IMR-90 (cell line): ENCODE measurements around the gene FSIP1.

Source experiments
- BHLHE40 ChIP-seq: fragments of 150-350 bp; IDR thresholded peaks from 2 replicates; pipeline ENCODE4 v1.6.1; 2016; ENCODE audit warnings: mild to moderate bottlenecking, low read depth, low read length
- CEBPB ChIP-seq: IDR thresholded peaks from 2 replicates; pipeline ENCODE4 v1.6.1; 2012; ENCODE audit warnings: low read depth, low read length, improper control_type of control experiment
- MXI1 ChIP-seq: IDR thresholded peaks from 2 replicates; pipeline ENCODE4 v1.6.1; 2012; ENCODE audit warnings: low read depth, mild to moderate bottlenecking, low read length, moderate library complexity, borderline replicate concordance
- POLR2A ChIP-seq: IDR thresholded peaks from 2 replicates; pipeline ENCODE4 v1.6.1; 2012; ENCODE audit warnings: mild to moderate bottlenecking, low read depth, low read length
- RAD21 ChIP-seq: IDR thresholded peaks from 2 replicates; pipeline ENCODE4 v1.6.1; 2012; ENCODE audit warnings: low read length, improper control_type of control experiment
- SMC3 ChIP-seq: fragments of 150-350 bp; IDR thresholded peaks from 2 replicates; pipeline ENCODE4 v1.6.1; 2016; ENCODE audit warnings: low read depth, mild to moderate bottlenecking, antibody characterized with exemption, low read length, moderate library complexity
- TF ChIP-seq, protein P1 (sequence below): conservative IDR thresholded peaks from 2 replicates; pipeline ENCODE4 v1.5.1; 2012; ENCODE audit warnings: mild to moderate bottlenecking, low read depth, low read length, improper control_type of control experiment

GRCh38 chr15:39826975-39827374 lies 44.3 kb upstream of the FSIP1 start:
- TF ChIP-seq, protein P1, sequence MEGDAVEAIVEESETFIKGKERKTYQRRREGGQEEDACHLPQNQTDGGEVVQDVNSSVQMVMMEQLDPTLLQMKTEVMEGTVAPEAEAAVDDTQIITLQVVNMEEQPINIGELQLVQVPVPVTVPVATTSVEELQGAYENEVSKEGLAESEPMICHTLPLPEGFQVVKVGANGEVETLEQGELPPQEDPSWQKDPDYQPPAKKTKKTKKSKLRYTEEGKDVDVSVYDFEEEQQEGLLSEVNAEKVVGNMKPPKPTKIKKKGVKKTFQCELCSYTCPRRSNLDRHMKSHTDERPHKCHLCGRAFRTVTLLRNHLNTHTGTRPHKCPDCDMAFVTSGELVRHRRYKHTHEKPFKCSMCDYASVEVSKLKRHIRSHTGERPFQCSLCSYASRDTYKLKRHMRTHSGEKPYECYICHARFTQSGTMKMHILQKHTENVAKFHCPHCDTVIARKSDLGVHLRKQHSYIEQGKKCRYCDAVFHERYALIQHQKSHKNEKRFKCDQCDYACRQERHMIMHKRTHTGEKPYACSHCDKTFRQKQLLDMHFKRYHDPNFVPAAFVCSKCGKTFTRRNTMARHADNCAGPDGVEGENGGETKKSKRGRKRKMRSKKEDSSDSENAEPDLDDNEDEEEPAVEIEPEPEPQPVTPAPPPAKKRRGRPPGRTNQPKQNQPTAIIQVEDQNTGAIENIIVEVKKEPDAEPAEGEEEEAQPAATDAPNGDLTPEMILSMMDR = no peak
- no peak for TF ChIP-seq MXI1
- no peak for TF ChIP-seq CEBPB
- TF ChIP-seq BHLHE40 = no peak
- TF ChIP-seq POLR2A = no peak
- TF ChIP-seq RAD21 = no peak
- no peak for TF ChIP-seq SMC3
